ENCODE results near the gene TIMP2.
A peak's percentile ranks its signal among the peaks of the same experiment; 100 is the strongest.
"Not testable (repeated sequence)": the region's sequence is repeated elsewhere in the genome, so short reads cannot be mapped to it uniquely, and the experiment has no call there.

Gene TIMP2

GRCh38 chr17:78954684-78955083 lies 29.5 kb upstream of the TIMP2 start:
- no peak for DNase-seq

DNA sequence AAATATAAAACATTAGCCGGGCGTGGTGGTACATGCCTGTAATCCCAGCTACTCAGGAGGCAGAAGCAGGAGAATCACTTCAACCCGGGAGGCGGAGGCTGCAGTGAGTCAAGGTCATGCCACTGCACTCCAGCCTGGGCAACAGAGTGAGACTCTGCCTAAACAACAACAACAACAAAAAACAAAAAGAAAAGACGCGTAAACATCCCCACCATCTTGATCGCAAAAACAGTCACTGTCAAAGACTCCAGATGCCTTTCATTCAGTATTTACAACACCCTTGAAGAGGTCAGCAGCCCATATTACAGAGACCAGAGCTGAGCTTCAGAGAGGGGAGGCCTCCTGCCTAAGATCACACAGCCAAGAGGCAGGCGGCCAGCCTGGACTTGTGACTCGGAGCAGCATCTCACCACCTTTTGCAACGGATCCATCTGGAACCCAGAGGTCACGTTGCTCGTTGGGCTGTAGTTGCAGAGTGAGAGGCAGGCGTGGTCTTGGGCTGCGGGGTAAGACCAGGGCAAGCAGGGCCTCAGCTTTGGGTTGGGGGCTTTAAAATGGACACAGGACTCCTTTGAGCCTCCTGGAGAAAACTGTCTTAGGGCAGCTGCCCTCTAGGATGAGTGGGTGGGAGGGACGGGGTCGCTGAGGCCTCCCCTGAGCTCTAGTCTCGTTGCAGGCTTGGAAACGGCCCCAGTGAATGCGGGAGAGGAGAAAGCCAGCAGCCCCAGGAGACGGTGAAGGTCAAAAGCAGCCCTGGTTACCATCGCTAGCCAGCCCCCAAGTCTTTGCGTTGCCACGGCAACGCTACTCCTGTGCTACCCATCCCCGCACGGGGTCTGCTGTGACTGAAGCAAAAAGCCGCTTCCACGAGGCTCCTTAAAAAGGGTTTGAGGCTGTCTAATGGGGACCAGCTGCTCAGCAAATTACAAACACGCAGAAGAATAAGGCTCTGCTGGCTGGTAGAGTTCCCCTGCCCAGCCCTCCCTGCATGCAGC lies 28.5 kb upstream of the TIMP2 start:
- DNase-seq: peak; percentile 39

GRCh38 chr17:78952706-78953105 lies 27.5 kb upstream of the TIMP2 start:
- DNase-seq: no peak

GRCh38 chr17:78951967-78952551 lies 26.9 kb upstream of the TIMP2 start:
- peak; percentile 32 for DNase-seq

DNA sequence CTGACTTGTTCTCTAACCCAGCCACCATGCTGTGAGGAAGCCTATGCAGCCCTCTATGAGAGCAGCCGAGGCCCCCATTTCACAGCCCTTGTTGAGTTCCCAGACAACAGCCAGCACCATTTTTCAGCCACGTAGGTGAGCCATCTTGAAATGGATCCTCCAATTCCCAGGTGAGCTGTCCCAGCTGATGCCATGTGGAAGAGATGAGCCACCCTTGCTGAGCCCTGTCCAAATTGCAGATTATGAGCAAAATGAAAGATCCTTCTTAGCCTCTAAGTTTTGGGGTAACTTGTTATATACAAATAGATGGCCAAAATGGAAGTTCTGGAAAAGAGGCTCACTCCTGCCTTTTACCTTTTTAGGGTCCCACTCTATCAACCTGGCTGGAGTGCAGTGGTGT lies 25.7 kb upstream of the TIMP2 start:
- no peak for DNase-seq

GRCh38 chr17:78947235-78948149 lies 22.3 kb upstream of the TIMP2 start:
- no peak for DNase-seq

DNA sequence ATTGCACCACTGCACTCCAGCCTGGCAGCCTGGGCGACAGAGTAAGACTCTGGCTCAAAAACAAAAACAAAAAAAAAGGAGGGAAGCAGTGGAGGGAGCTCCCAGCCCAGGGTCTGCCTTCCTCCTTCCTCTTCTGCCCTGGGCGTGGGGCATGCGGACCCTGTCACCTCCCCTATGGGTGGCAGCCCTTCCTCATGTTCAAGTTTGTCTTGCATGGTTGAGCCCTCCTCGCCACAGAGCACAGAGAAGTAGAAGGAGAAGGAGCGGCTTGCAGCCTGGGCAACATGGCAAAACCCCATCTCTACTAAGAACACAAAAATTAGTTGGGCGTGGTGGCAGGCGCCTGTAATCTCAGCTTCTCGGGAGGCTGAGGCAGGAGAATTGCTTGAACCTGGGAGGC lies 21.4 kb upstream of the TIMP2 start:
- no peak for DNase-seq

- DNase-seq: no peak
These were observed 20.9 kb upstream of the TIMP2 start for GRCh38 chr17:78946131-78946530.

DNA sequence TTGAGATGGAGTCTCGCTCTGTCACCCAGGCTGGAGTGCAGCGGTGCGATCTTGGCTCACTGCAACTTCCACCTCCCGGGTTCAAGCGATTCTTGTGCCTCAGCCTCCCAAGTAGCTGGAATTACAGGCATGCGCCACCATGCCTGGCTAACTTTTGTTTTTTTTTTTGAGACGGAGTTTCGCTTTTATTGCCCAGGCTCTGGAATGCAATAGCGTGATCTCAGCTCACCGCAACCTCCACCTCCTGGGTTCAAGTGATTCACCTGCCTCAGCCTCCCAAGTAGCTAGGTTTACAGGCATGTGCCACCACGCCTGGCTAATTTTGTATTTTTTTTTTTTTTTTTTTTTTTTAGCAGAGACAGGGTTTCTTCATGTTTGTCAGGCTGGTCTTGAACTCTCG lies 20.3 kb upstream of the TIMP2 start:
- DNase-seq: not testable (repeated sequence)

- no peak for DNase-seq
These were observed 19.8 kb upstream of the TIMP2 start for GRCh38 chr17:78944956-78945355.

DNA sequence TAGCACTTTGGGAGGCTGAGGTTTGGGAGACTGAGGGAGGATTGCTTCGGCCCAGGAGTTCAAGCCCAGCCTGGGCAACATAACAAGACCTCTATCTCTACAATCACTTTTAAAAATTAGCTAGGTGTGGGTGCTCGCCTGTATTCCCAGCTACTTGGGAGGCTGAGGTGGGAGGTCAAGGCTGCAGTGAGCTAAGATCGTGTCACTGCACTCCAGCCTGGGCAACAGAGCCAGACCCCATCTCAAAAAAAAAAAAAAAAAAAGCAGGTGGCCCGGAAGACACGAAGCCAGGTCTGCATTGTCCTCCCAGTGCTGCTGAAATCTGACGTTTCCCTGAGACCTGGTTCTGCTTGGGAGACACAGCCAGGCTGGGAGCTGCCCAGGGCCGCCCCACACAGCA lies 18.8 kb upstream of the TIMP2 start:
- DNase-seq: no peak

DNA sequence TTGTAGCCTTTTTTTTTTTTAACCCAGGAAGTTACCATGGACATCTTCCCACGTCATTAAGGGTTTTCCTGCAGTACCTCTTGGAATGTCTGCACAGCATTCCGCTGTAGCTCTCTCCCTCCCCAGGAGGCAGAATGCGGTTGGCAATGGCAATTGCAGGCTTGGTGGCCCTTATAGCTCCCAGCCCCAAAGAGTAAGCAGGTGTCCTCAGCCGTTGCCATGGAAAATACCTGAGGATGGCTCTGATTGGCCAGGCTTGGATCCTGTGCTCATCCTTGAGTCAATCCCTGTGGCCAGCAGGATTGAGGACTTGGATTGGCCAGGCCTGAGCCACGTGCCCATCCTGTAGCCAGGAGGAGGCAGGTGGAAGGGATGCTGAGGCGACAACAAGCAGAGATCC lies 15.5 kb upstream of the TIMP2 start:
- DNase-seq: peak; percentile 72

DNA sequence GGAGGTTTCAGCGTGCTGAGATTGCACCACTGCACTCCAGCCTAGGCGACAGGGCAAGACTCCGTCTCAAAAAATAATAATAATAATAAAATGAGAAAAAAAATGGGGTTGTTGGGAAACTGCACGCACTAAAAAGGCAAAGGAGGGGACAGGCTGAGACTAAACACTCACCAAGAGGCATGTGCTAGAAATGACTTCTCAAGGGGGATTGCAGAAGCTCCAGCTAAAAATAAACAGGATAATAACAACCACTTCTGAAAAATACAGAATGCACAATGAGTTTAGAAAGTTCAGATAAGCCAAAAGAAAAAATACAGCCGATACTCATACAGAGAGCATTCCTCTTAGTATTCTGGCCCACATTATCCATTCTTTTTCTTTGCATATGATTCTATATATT lies 15.1 kb upstream of the TIMP2 start:
- no peak for DNase-seq

DNA sequence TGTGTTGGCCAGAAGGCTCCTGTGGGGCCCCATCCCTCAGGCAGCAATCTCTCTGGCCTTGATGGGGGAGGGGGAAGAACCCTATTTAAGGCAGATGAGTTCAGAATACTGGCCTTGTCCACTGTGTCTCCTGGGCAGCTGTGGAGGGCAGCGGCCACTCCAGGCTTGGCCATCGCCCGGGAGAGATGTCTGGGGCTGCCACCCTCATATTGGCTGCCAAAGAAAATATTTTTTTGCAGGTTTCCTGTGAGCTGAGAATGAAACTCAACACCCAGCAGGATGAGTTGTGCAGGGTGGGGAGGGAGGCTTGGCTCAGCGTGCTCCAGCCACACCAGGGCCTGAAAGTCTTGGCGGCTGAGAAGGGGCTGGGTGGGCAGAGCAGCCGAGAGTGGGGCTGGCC lies 14.4 kb upstream of the TIMP2 start:
- DNase-seq: peak; percentile 50

GRCh38 chr17:78937561-78937960 lies 12.4 kb upstream of the TIMP2 start:
- DNase-seq: no peak

GRCh38 chr17:78935419-78936323 lies 10.5 kb upstream of the TIMP2 start:
- peak; percentile 98 for DNase-seq

DNA sequence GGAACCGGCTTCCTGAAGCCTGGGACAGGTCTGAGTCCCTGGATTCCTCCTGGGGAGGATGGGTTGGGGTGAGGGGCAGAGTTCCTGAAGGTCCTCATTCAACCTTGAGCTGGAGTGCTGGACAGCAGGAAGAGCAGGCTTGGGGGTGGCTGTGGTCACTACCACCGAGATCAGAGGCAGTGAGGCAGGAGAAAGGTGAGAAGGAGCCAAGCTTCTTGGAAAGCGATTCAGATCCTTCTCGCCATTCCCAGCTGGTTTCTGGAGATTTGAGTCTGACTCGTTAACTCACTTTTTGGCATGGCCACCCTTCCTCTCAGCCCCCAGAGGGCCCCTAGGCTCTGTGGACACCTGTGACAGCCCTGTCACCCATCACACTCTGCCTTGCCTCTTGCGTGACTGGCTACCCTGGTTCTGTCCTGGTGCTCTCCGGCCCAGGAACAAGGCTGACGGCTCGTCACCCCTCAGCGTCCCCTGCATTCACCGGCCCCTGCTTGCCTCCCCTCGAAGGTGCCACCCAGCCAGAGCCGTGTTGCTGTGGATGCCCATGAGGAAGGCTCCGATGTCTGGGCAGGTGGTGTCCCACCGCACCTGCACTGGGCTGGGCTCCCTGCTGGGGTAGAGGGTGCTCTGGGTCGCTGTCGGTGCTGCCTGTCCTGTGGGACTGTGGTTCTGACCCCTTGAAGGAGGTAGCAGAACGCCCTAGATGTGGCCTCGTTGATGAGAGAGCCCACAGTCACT lies 9.7 kb upstream of the TIMP2 start:
- DNase-seq: no peak

DNA sequence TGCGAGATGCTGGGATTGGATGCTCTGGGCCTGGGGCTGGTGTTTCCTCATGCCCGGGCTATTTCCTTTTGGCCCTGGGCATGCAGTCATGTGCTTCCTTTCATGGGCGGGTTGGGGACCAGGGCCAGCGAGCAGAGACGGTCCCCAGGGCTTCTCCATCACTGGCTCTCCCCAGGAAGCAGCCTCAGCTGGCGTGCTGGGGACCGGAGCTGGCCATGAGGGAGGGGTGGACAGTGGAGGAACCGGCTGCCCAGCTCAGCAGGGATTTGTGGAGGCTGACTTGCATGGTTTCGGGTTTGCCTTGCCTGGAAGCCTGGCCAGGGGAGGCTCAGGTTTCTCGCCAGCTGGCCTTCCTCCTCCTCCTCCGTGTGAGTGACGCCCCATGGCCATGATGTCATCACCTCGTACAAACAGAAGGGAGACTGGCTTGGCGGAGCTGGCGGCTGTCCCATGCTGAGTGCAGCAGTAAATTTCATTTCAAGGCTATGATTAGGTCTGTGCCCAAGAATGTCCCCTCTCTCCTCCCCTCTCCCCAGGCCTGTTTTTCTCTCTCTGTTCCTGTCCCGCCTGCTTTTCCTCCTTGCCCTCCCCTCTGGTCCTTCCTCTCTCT lies 8.9 kb upstream of the TIMP2 start:
- DNase-seq: peak; percentile 99

DNA sequence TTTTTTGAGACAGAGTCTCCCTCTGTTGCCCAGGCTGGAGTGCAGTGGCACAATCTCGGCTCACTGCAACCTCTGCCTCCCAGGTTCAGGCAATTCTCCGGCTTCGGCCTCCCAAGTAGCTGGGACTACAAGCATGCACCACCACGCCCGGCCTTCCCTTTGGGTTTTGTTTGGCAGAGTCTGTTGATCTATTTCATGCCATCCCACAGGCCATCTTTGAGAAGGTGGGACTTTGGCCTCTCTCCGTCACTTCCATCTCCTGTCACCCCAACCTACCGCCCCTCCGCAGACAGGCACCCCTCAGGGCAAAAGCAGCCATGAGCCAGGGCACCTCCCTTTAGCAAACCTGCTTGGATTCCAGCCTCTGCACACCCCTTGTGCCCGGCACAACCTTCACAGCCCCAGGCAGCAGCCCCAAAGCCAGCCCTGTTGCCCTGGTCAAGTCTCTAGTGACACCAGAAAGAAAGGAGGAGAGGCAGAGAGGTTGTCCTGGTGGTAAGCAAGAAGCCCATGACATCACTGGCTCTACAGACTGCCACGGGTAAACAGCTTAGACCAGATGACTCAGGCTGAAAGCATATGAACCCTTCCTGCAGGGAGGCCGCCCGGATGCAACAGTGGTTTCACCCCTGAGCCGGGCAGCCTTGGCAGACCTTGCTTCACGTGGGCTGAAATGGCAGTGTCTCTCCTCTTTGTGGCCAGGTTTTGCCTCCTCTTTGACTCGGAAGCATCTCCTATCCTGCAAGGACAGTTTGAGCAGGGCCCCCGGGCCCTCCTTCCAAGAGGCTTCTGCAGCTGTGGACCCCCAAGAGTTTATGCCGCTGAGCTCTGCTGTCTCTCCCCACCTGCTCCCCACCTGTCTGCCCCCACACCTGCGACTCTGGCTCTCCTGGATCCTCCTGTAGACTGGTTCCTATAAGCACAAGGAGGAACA lies 8.1 kb upstream of the TIMP2 start:
- DNase-seq: peak; percentile 95
